Stimulated activated CD4-positive, alpha-beta T cell treated with anti-CD3 and anti-CD28 coated beads, TNF-alpha, amount 100 ng/mL, for 1 hour (primary cell): ENCODE results near the gene RPL23.

Experiments used
- DNase-seq, 3 donors: peaks; one replicate each; pipeline ENCODE4 v3.0.0-alpha.2; 2020; ENCODE audit warnings: low read depth in 3 of 3, low spot score in 1 of 3

RPL23 gene

GRCh38 chr17:38853292-38854219 is at the start of gene RPL23:
TSS of gene RPL23 (minus strand) at chr17:38853721. CDS start at chr17:38853710, 11 bp downstream.
- peak; percentile 74 to 80 (median 77) for DNase-seq

GRCh38 chr17:38900978-38901656 is 47.6 kb upstream of the RPL23 start:
- DNase-seq, result no peak

- DNase-seq, result no peak
Measured at GRCh38 chr17:38899421-38899820, 45.9 kb upstream of the RPL23 start.

- peak; percentile 57 to 69 (median 68) for DNase-seq
Measured at GRCh38 chr17:38898812-38899348, 45.4 kb upstream of the RPL23 start.

GRCh38 chr17:38898291-38898679 is 44.8 kb upstream of the RPL23 start:
- DNase-seq, result no peak

GRCh38 chr17:38897671-38898290 is 44.3 kb upstream of the RPL23 start:
- DNase-seq, result no peak

- no peak for DNase-seq
Measured at GRCh38 chr17:38897176-38897575, 43.7 kb upstream of the RPL23 start.

- DNase-seq, result no peak
Measured at GRCh38 chr17:38896346-38896954, 42.9 kb upstream of the RPL23 start.

- DNase-seq, result no peak
Measured at GRCh38 chr17:38894276-38894675, 40.8 kb upstream of the RPL23 start.

GRCh38 chr17:38893607-38894006 is 40.1 kb upstream of the RPL23 start:
- DNase-seq, result no peak

GRCh38 chr17:38893113-38893512 is 39.6 kb upstream of the RPL23 start:
- no peak for DNase-seq

- DNase-seq, result no peak
Measured at GRCh38 chr17:38892620-38893019, 39.1 kb upstream of the RPL23 start.

- DNase-seq, result no peak
Measured at GRCh38 chr17:38892083-38892482, 38.6 kb upstream of the RPL23 start.

- DNase-seq, result no peak
Measured at GRCh38 chr17:38891441-38891840, 37.9 kb upstream of the RPL23 start.

- no peak for DNase-seq
Measured at GRCh38 chr17:38890410-38890746, 36.9 kb upstream of the RPL23 start.

- no peak for DNase-seq
Measured at GRCh38 chr17:38889745-38890409, 36.4 kb upstream of the RPL23 start.

GRCh38 chr17:38888842-38889241 is 35.3 kb upstream of the RPL23 start:
- DNase-seq, result no peak

GRCh38 chr17:38886643-38887010 is 33.1 kb upstream of the RPL23 start:
- DNase-seq, result no peak

- no peak for DNase-seq
Measured at GRCh38 chr17:38885728-38886642, 32.5 kb upstream of the RPL23 start.
